K562 (cell line): ENCODE results near the gene ZFYVE27. TPM values are rescaled to one million over a fixed set of nuclear protein-coding genes. Genes with fewer than 3 reads are reported as not detected.
A peak's percentile ranks its signal among the peaks of the same experiment; 100 is the strongest.

Experiments used
- ATAC-seq: fragments of 200-7000 bp; cut with Tn5 transposase; 3 replicates; pipeline ENCODE4 v1.9.1; 2020; ENCODE audit warnings: moderate library complexity
- BruUV-seq: library from RNA; stranded (reverse); fragments of 400-500 nt; replicated peaks from 2 replicates; lab custom pipeline; 2021; lab: Mats Ljungman, UMichigan
- CTCF ChIA-PET: fragments of 300-600 bp; formaldehyde crosslinking; extraction: SDS; loops from one replicate; lab custom pipeline; 2021; ENCODE audit warnings: low intra/inter-chr PET ratio; lab: Yijun Ruan, JAX
- POLR2A ChIA-PET: fragments of 300-600, 350-650 bp; sonication (Branson Sonifier 250); formaldehyde crosslinking; extraction: SDS; loops from one replicate; lab custom pipeline; 2021; ENCODE audit warnings: antibody characterized with exemption, inconsistent platforms; lab: Yijun Ruan, JAX
- DNase-seq, 4 experiments: peaks; one replicate each; pipeline versions ENCODE4 v3.0.0 to v3.0.0-alpha.2; 2011 to 2018; ENCODE audit warnings: low spot score in 3 of 4, mixed read lengths in 3 of 4; ENCODE audit errors: extremely low read depth in 1 of 4
- FAIRE-seq: peaks from 2 replicates; lab custom pipeline; 2011; peaks lifted over from hg19 to GRCh38; lab: Jason Lieb, UNC
- H2AFZ ChIP-seq: 2 replicates; pipeline ENCODE4 v1.6.0; 2011; ENCODE audit warnings: low read depth, low read length, control low read depth, inconsistent platforms
- H3K27ac ChIP-seq: fragments of 200-600 bp; 3 replicates; pipeline ENCODE4 v1.8.0; 2011; ENCODE audit warnings: low read depth, mild to moderate bottlenecking, control low read depth, inconsistent platforms, low read length, moderate library complexity, mixed read lengths; ENCODE audit errors: extremely low read depth
- H3K27me3 ChIP-seq, 2 experiments: fragments of 300-600 bp in 1 of 2; 2 replicates in 1 of 2; 3 replicates in 1 of 2; pipeline versions ENCODE4 v1.6.0 to v1.8.0; 2011; ENCODE audit warnings: inconsistent platforms in 2 of 2, low read length in 2 of 2, mild to moderate bottlenecking in 1 of 2, mixed read lengths in 1 of 2, moderate library complexity in 1 of 2; ENCODE audit not compliant: control insufficient read depth in 2 of 2, insufficient read depth in 2 of 2
- H3K36me3 ChIP-seq: fragments of 300-600 bp; 3 replicates; pipeline ENCODE4 v1.8.0; 2011; ENCODE audit warnings: mild to moderate bottlenecking, low read length, inconsistent platforms; ENCODE audit not compliant: control insufficient read depth, insufficient read depth
- H3K4me1 ChIP-seq, 2 experiments: fragments of 200-600 bp in 1 of 2; replicated peaks in 1 of 2; 2 replicates in 1 of 2; 3 replicates in 1 of 2; pipeline versions ENCODE4 v1.5.1 to v1.8.0; 2011; ENCODE audit warnings: inconsistent platforms in 2 of 2, low read length in 2 of 2, mild to moderate bottlenecking in 1 of 2, mixed read lengths in 1 of 2, moderate library complexity in 1 of 2; ENCODE audit not compliant: control insufficient read depth in 2 of 2, insufficient read depth in 2 of 2
- H3K4me2 ChIP-seq: 2 replicates; pipeline ENCODE4 v1.6.1; 2011; ENCODE audit warnings: low read length, control low read depth, inconsistent platforms, mixed read lengths; ENCODE audit not compliant: insufficient read depth
- H3K4me3 ChIP-seq: fragments of 200-600 bp; sonication (generic), shearing (Covaris generic); 2 replicates; pipeline ENCODE4 v1.5.1; 2016; ENCODE audit warnings: control low read depth, inconsistent platforms
- H3K79me2 ChIP-seq: fragments of 200-600 bp; 3 replicates; pipeline ENCODE4 v1.8.0; 2011; ENCODE audit warnings: low read length, inconsistent platforms; ENCODE audit not compliant: control insufficient read depth, insufficient read depth
- H3K9ac ChIP-seq, 2 experiments: 2 replicates each; pipeline versions ENCODE4 v1.6.0 to v1.6.1; 2011; ENCODE audit warnings: low read depth in 2 of 2, low read length in 2 of 2, control low read depth in 1 of 2, inconsistent platforms in 1 of 2, mild to moderate bottlenecking in 1 of 2, mixed read lengths in 1 of 2; ENCODE audit not compliant: insufficient read depth in 1 of 2
- H3K9me1 ChIP-seq: one replicate; pipeline ENCODE4 v1.6.0; 2011; ENCODE audit warnings: inconsistent platforms, mild to moderate bottlenecking, low read length, moderate library complexity; ENCODE audit not compliant: control insufficient read depth, insufficient read depth
- H3K9me3 ChIP-seq: replicated peaks from 2 replicates; pipeline ENCODE4 v1.5.1; 2011; ENCODE audit warnings: low read depth, low read length, inconsistent platforms; ENCODE audit not compliant: control insufficient read depth, insufficient read depth
- H4K20me1 ChIP-seq: replicated peaks from 2 replicates; pipeline ENCODE4 v1.6.1; 2011; ENCODE audit warnings: low read length, inconsistent platforms, mixed read lengths; ENCODE audit not compliant: control insufficient read depth, insufficient read depth
- HEY1 ChIP-seq: fragments of 250-450 bp; sonication (Bioruptor Pico); IDR thresholded peaks from 2 replicates; pipeline ENCODE4 v1.5.0; 2020; ENCODE audit warnings: mild to moderate bottlenecking, moderate library complexity, borderline replicate concordance
- RAD21 ChIP-seq, 2 experiments: fragments of 250-450 bp in 1 of 2; fragments of 450-650 bp in 1 of 2; sonication (Bioruptor Pico) in 1 of 2; formaldehyde crosslinking in 1 of 2; IDR thresholded peaks in 1 of 2; conservative IDR thresholded peaks in 1 of 2; 2 replicates each; pipeline versions ENCODE4 v1.4.0 to v1.8.0; 2020 to 2022; ENCODE audit warnings: mild to moderate bottlenecking in 2 of 2, moderate library complexity in 1 of 2
- RCOR1 ChIP-seq, 2 experiments: IDR thresholded peaks; 2 replicates each; pipeline ENCODE4 v1.6.1; 2012; ENCODE audit warnings: low read depth in 2 of 2, low read length in 2 of 2, borderline replicate concordance in 1 of 2, improper control_type of control experiment in 1 of 2
- TEAD2 ChIP-seq: fragments of 450-650 bp; IDR thresholded peaks from 2 replicates; pipeline ENCODE4 v1.6.1; 2016; ENCODE audit warnings: missing genetic modification characterization, control low read depth, missing compliant biosample characterization
- YY1 ChIP-seq, 3 experiments: IDR thresholded peaks; 2 replicates each; pipeline ENCODE4 v1.6.1; 2011; ENCODE audit warnings: low read length in 2 of 3, mild to moderate bottlenecking in 2 of 3, moderate library complexity in 2 of 3, borderline replicate concordance in 1 of 3, control low read depth in 1 of 3, low read depth in 1 of 3; ENCODE audit not compliant: insufficient read depth in 3 of 3, insufficient replicate concordance in 2 of 3, control insufficient read depth in 1 of 3, insufficient read length in 1 of 3; ENCODE audit errors: extremely low read depth in 1 of 3
- ZNF212 ChIP-seq: fragments of 450-650 bp; formaldehyde crosslinking; IDR thresholded peaks from 2 replicates; pipeline ENCODE4 v1.4.0; 2020; ENCODE audit warnings: mild to moderate bottlenecking
- ZNF239 ChIP-seq: fragments of 250-450 bp; sonication (Bioruptor Pico); IDR thresholded peaks from 2 replicates; pipeline ENCODE4 v1.4.0; 2020; ENCODE audit warnings: mild to moderate bottlenecking
- ZNF316 ChIP-seq: fragments of 450-650 bp; IDR thresholded peaks from 2 replicates; pipeline ENCODE4 v1.6.1; 2016
- ZNF75A ChIP-seq: fragments of 450-650 bp; formaldehyde crosslinking; IDR thresholded peaks from 2 replicates; pipeline ENCODE4 v1.4.0; 2020; ENCODE audit warnings: mild to moderate bottlenecking
- ZNF766 ChIP-seq: fragments of 200-800 bp; sonication (Bioruptor generic); conservative IDR thresholded peaks from 2 replicates; pipeline ENCODE4 v1.6.1; 2016; ENCODE audit warnings: missing genetic modification characterization, missing compliant biosample characterization
- ZNF780A ChIP-seq: fragments of 250-450 bp; sonication (Bioruptor Pico); IDR thresholded peaks from 2 replicates; pipeline ENCODE4 v1.5.0; 2021; ENCODE audit warnings: mild to moderate bottlenecking
- WGBS: fragments of 100-300 bp; shearing (Covaris generic); methylation state at CpG from one replicate; pipeline ENCODE4 v1.1.6; 2016; ENCODE audit warnings: low coverage, mixed read lengths; ENCODE audit not compliant: insufficient coverage; ENCODE audit errors: missing lambda C conversion rate; 5-methylcytosine and 5-hydroxymethylcytosine counted together
- in situ Hi-C: fragments of 300-500 bp; cut with MboI; formaldehyde crosslinking; loops from 4 replicates; pipeline ENCODE4 v1.15.0; 2018; ENCODE audit warnings: inconsistent platforms, mixed read lengths
- intact Hi-C: fragments of 100-400 bp; cut with micrococcal nuclease; formaldehyde crosslinking; loops from 2 replicates; pipeline ENCODE4 v1.14.2; 2022
- polyA plus RNA-seq, 8 experiments: library from polyadenylated mRNA; depleted of rRNA in 4 of 8; stranded (reverse) in 5 of 8; unstranded in 3 of 8; fragments of >200 nt; fragmentation: Nextera tagmentation in 2 of 8; fragmentation: Illumina TruSeq in 1 of 8; extraction: Ambion mirVana in 2 of 8; extraction: Trizol in 1 of 8; gene quantifications; 2 replicates each; pipeline versions ENCODE4 v1.2.1 to v1.2.3, GENCODE V29; 2011 to 2014; ENCODE audit warnings: inconsistent platforms in 1 of 8, missing spikeins in 1 of 8
- total RNA-seq, 7 experiments: library from RNA; depleted of rRNA in 6 of 7; stranded (reverse); fragments of >200 nt in 6 of 7; fragmentation: Illumina TruSeq in 2 of 7; extraction: Trizol in 2 of 7; gene quantifications; 2 replicates each; pipeline versions ENCODE4 v1.2.1 to v1.2.3, GENCODE V29; 2011 to 2021; ENCODE audit warnings: low replicate concordance in 1 of 7
- TF ChIP-seq, protein P1 (sequence below): IDR thresholded peaks from 2 replicates; pipeline ENCODE4 v1.6.1; 2012; ENCODE audit warnings: low read depth, low read length, improper control_type of control experiment, borderline replicate concordance
- TF ChIP-seq, protein P2 (sequence below): sonication (generic); formaldehyde crosslinking; IDR thresholded peaks from 2 replicates; pipeline ENCODE4 v1.8.0; 2022; ENCODE audit warnings: mild to moderate bottlenecking, missing genetic modification reagents

ZFYVE27 gene
- total and polyA plus RNA-seq, 9 of the 15 experiments (the other 6 are each of a cell fraction or from before 2014, with no cell fraction given) = 0.81 to 21.9 (median 15.3) TPM

DNA sequence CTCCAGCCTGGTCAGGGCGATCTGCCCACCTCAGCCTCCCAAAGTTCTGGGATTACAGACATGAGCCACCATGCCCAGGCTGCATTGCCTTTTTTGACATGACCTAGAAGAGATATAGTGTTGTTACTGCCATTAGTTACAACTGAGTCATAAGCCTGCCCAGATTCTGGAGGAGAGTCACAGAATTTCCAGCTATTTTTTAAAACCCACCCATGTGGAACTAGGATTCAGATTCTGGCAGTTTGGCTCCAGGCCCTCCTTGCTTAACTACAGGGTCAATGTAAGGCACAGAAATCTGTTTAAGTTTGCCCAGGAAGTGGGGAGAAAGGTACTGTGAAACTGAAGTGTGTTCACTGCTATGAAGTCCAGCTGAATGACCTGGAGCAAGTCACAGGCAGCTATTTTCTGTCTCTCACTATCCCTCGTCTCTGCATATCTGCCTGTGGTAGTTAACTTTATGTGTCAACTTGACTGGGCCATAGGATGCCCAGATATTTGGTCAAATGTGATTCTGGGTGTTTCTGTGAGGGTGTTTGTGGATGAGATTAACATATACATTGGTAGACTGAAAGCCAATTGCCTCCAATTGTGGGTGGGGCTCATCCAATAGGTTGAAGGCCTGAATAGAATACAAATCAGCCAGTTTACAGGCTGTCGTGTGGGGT lies 31.8 kb upstream of the ZFYVE27 start (continued):
- TF ChIP-seq, protein P1, sequence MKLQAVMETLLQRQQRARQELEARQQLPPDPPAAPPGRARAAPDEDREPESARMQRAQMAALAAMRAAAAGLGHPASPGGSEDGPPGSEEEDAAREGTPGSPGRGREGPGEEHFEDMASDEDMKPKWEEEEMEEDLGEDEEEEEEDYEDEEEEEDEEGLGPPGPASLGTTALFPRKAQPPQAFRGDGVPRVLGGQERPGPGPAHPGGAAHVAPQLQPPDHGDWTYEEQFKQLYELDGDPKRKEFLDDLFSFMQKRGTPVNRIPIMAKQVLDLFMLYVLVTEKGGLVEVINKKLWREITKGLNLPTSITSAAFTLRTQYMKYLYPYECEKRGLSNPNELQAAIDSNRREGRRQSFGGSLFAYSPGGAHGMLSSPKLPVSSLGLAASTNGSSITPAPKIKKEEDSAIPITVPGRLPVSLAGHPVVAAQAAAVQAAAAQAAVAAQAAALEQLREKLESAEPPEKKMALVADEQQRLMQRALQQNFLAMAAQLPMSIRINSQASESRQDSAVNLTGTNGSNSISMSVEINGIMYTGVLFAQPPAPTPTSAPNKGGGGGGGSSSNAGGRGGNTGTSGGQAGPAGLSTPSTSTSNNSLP = no peak
- no peak for TF ChIP-seq ZNF75A (CRISPR knock-in tag)
- TF ChIP-seq, all 486 proteins: peak for 0

DNA sequence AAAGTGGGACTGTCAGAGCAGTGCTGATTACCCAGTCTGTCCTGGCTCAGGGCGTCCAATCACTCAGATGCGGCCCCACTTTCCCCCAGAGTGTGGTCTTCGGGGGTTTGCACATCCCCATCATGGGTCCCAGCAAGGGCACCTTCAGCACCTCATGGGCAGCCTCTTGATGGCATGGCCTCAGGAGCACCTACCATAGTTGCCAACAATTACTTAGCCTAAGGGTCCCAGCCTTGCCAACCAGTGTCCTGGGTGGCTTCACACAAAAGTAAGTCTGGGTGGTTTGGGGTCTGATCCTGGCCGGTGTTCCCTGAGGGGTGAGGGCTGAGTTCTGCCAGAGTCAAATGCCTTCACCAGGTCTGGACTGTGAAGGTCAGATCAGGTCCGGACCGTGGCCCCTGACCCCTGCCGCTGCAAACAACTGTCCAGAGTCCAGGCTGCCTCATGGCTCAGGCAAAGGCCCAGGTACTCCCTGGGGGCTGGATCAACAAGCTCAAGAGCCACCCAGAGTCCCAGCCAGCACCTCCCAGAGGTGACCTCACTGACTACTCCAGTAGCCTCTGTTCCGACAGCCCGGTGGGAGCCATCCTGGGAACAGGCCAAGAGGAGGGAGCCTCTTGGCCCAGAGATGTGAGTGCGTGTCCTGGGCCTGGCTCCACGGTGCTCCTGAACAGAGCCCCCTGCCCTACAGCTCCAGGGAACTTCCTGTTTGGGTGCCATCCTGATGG lies 29.6 kb upstream of the ZFYVE27 start:
- ATAC-seq (no peak; the same call in 2 of the 3 replicates), FAIRE-seq (no peak), DNase-seq (no peak)
- Histone ChIP-seq H3K9me1 (no peaks in the 10 kb centered on the region), H3K79me2 (no peaks in the 10 kb centered on the region), H3K27ac (no peak overlapping the region), H3K36me3 (no peaks in the 10 kb centered on the region), H3K9ac (peak overlapping the region in 1 of 2 experiments; percentile 9; a peak in 1 of 4 replicates), H3K4me2 (no peak overlapping the region), H3K4me1 (no peaks in the 10 kb centered on the region; a peak in 1 of 5 replicates), H3K27me3 (no peaks in the 10 kb centered on the region), H3K4me3 (no peak overlapping the region), H2AFZ (no peak overlapping the region), H3K9me3 (no peaks in the 10 kb centered on the region), H4K20me1 (no peaks in the 10 kb centered on the region; the same call in 1 of the 2 replicates)
- ChIA-PET POLR2A (interaction anchor here (0.6 to 2.5 kb wide), 2 partner anchors 21 to 73 kb away, joined by 3 to 9 read pairs; partner anchors contain the start of gene AVPI1), CTCF (no interaction called here)
- in situ Hi-C loops (no loop called here), intact Hi-C loops (no loop called here)
- WGBS = 62% methylated on average over 9 of the region's 11 CpGs
- TF ChIP-seq ZNF239 (no peak), TEAD2 (tag) (no peak), ZNF780A (CRISPR knock-in tag) (no peak), ZNF212 (CRISPR knock-in tag) (no peak), ZNF766 (CRISPR knock-in tag) (no peak), YY1 (IDR thresholded peaks at IDR 0.05; ENCODE audit: borderline replicate concordance in 1 of 3, control insufficient read depth in 1 of 3, extremely low read depth in 1 of 3, insufficient read depth in 3 of 3, insufficient read length in 1 of 3, insufficient replicate concordance in 2 of 3, low read depth in 1 of 3, low read length in 2 of 3) (no peak), RAD21 (CRISPR knock-in tag; conservative IDR thresholded peaks at IDR 0.05 in 1 of 2, IDR thresholded peaks at IDR 0.05 in 1 of 2) (no peak), RCOR1 (IDR thresholded peaks at IDR 0.05; ENCODE audit: borderline replicate concordance in 1 of 2, low read depth in 2 of 2, low read length in 2 of 2) (no peak), HEY1 (CRISPR knock-in tag) (no peak), ZNF316 (no peak)
- TF ChIP-seq, protein P2, sequence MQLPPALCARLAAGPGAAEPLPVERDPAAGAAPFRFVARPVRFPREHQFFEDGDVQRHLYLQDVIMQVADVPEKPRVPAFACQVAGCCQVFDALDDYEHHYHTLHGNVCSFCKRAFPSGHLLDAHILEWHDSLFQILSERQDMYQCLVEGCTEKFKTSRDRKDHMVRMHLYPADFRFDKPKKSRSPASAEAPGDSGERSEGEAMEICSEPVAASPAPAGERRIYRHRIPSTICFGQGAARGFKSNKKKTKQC (CRISPR knock-in tag) = no peak
- BruUV-seq = no TSS peak
